ENCODE measurements around the gene TIGD7. TPM values are rescaled to one million over a fixed set of nuclear protein-coding genes. Genes with fewer than 3 reads are reported as not detected.

The TIGD7 gene
- total RNA-seq, 2 donors from 2014 or later, result 2.8 to 5.9 TPM

DNA sequence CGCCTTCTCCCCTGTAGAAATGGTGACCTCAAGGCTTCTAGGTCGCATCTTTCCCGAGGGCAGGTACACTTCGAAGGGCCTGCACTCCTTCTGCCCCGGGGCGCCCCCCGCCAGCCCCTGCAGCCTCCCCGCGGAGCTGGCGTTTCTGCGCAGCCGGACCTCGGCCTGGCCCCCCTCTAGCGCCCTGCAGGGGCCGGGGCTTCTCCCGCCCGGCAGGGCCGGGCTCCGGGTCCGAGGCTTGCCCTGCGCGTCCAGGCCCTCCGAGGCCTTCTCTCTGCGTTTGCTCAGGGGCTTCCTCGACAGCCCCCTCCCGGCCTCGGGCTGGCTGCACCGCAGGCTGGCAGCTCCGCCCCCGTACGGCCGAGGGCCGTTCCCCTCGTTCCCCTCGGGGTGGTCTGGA, 50.9 kb downstream of the TIGD7 start:
- Mint-ChIP-seq H3K36me3 (ENCODE audit: low read depth) (no peaks in the 10 kb centered on the region), H3K4me1 (no peaks in the 10 kb centered on the region), H3K4me3 (no peak overlapping the region), H3K9me3 (peaks cover 8% of the 10 kb centered on the region), H3K27ac (no peak overlapping the region), H3K27me3 (ENCODE audit: insufficient read depth) (peaks cover 36% of the 10 kb centered on the region)
- TF ChIP-seq, protein P1, sequence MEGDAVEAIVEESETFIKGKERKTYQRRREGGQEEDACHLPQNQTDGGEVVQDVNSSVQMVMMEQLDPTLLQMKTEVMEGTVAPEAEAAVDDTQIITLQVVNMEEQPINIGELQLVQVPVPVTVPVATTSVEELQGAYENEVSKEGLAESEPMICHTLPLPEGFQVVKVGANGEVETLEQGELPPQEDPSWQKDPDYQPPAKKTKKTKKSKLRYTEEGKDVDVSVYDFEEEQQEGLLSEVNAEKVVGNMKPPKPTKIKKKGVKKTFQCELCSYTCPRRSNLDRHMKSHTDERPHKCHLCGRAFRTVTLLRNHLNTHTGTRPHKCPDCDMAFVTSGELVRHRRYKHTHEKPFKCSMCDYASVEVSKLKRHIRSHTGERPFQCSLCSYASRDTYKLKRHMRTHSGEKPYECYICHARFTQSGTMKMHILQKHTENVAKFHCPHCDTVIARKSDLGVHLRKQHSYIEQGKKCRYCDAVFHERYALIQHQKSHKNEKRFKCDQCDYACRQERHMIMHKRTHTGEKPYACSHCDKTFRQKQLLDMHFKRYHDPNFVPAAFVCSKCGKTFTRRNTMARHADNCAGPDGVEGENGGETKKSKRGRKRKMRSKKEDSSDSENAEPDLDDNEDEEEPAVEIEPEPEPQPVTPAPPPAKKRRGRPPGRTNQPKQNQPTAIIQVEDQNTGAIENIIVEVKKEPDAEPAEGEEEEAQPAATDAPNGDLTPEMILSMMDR (conservative IDR thresholded peaks at IDR 0.05), result no peak
- WGBS, 2 experiments (ENCODE audit: insufficient coverage in 1 of 2, insufficient read length in 1 of 2), result 81 to 86% methylated on average over 10 to 35 of the region's 35 CpGs
- H3K9me3 ChIP-seq (ENCODE audit: control insufficient read depth, low read length), result no peaks in the 10 kb centered on the region
- no peak for DNase-seq
- no peak overlapping the region for H3K27ac ChIP-seq (ENCODE audit: low read depth, low read length)
- H3K4me1 ChIP-seq (ENCODE audit: control insufficient read depth, insufficient read depth, low read length), result no peaks in the 10 kb centered on the region
- H3K4me3 ChIP-seq (ENCODE audit: low read length), result no peak overlapping the region
- H3K27me3 ChIP-seq (ENCODE audit: control insufficient read depth, insufficient read depth, low read length, poor library complexity, severe bottlenecking), result peaks cover 10% of the 10 kb centered on the region
- H3K36me3 ChIP-seq (ENCODE audit: control insufficient read depth, insufficient read depth, low read length), result no peaks in the 10 kb centered on the region
- no peak overlapping the region for H3K9ac ChIP-seq (ENCODE audit: extremely low read depth, low read length, poor library complexity, severe bottlenecking)

DNA sequence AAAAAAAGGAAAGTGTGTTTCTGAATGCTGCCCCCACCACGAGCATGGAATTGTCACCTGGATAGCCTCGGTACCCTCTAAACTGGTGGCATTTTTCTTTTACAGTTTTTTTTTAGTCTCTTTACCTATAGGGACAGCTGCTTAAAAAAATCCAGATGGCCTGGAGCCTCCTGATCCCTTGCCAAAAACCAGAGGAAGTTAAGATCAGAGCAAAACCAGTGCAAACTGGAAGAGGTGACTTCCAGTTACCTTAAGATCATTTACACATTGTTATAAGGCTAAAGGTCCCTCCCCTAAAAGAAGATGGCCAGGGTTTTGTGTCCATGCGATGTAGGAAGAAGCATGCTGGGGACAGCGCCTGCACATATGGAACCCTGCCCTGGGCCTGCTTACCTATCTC, 52.3 kb downstream of the TIGD7 start:
- Histone ChIP-seq H3K36me3 (ENCODE audit: control insufficient read depth, insufficient read depth, low read length) (no peaks in the 10 kb centered on the region), H3K27ac (ENCODE audit: low read depth, low read length) (no peak overlapping the region), H3K9ac (ENCODE audit: extremely low read depth, low read length, poor library complexity, severe bottlenecking) (no peak overlapping the region), H3K27me3 (ENCODE audit: control insufficient read depth, insufficient read depth, low read length, poor library complexity, severe bottlenecking) (peaks cover 16% of the 10 kb centered on the region), H3K9me3 (ENCODE audit: control insufficient read depth, low read length) (no peaks in the 10 kb centered on the region), H3K4me3 (ENCODE audit: low read length) (no peak overlapping the region), H3K4me1 (ENCODE audit: control insufficient read depth, insufficient read depth, low read length) (no peaks in the 10 kb centered on the region)
- Mint-ChIP-seq H3K9me3 (peaks cover 9% of the 10 kb centered on the region), H3K27ac (no peak overlapping the region), H3K4me3 (no peak overlapping the region), H3K4me1 (no peaks in the 10 kb centered on the region), H3K27me3 (ENCODE audit: insufficient read depth) (peaks cover 37% of the 10 kb centered on the region), H3K36me3 (ENCODE audit: low read depth) (no peaks in the 10 kb centered on the region)
- no peak for DNase-seq
- TF ChIP-seq, protein P1 (conservative IDR thresholded peaks at IDR 0.05), result no peak
- WGBS, 2 experiments (ENCODE audit: insufficient coverage in 1 of 2, insufficient read length in 1 of 2), result 88 to 93% methylated on average over 3 to 4 of the region's 4 CpGs

- Mint-ChIP-seq H3K27ac (no peak overlapping the region), H3K27me3 (ENCODE audit: insufficient read depth) (peaks cover 26% of the 10 kb centered on the region), H3K4me1 (no peaks in the 10 kb centered on the region), H3K36me3 (ENCODE audit: low read depth) (no peaks in the 10 kb centered on the region), H3K9me3 (peaks cover 9% of the 10 kb centered on the region), H3K4me3 (no peak overlapping the region)
- TF ChIP-seq, protein P1 (conservative IDR thresholded peaks at IDR 0.05), result no peak
- Histone ChIP-seq H3K27me3 (ENCODE audit: control insufficient read depth, insufficient read depth, low read length, poor library complexity, severe bottlenecking) (peaks cover 11% of the 10 kb centered on the region), H3K27ac (ENCODE audit: low read depth, low read length) (no peak overlapping the region), H3K9me3 (ENCODE audit: control insufficient read depth, low read length) (no peaks in the 10 kb centered on the region), H3K36me3 (ENCODE audit: control insufficient read depth, insufficient read depth, low read length) (no peaks in the 10 kb centered on the region), H3K4me3 (ENCODE audit: low read length) (no peak overlapping the region), H3K9ac (ENCODE audit: extremely low read depth, low read length, poor library complexity, severe bottlenecking) (no peak overlapping the region), H3K4me1 (ENCODE audit: control insufficient read depth, insufficient read depth, low read length) (no peaks in the 10 kb centered on the region)
- WGBS, 2 experiments (ENCODE audit: insufficient coverage in 1 of 2, insufficient read length in 1 of 2), result 84 to 91% methylated on average over 9 to 14 of the region's 14 CpGs
- no peak for DNase-seq
Measured at GRCh38 chr16:3249451-3249850, 55.8 kb downstream of the TIGD7 start.

Data from endodermal cell (in vitro differentiated cells).